SK-N-SH treated with all-trans-retinoic acid at 6 μM for 48 hours (cell line): ENCODE measurements around the gene LMNTD2.

Experiments
- BACH2 ChIP-seq: fragments of 250-450 bp; sonication (Bioruptor Pico); IDR thresholded peaks from 2 replicates; pipeline ENCODE4 v1.9.0; 2021; ENCODE audit warnings: mild to moderate bottlenecking, borderline replicate concordance
- CREB5 ChIP-seq: fragments of 250-450 bp; sonication (Bioruptor Pico); IDR thresholded peaks from 2 replicates; pipeline ENCODE4 v1.5.1; 2020; ENCODE audit warnings: low read depth, mild to moderate bottlenecking, moderate library complexity
- OSR1 ChIP-seq: fragments of 250-450 bp; sonication (Bioruptor Pico); IDR thresholded peaks from 2 replicates; pipeline ENCODE4 v1.8.0; 2022; ENCODE audit warnings: moderate library complexity, mild to moderate bottlenecking, inconsistent platforms
- PATZ1 ChIP-seq: fragments of 250-450 bp; sonication (Bioruptor Pico); IDR thresholded peaks from 2 replicates; pipeline ENCODE4 v1.8.0; 2020; ENCODE audit warnings: mild to moderate bottlenecking, moderate library complexity, borderline replicate concordance
- PPARA ChIP-seq: fragments of 250-450 bp; sonication (Bioruptor Pico); IDR thresholded peaks from 2 replicates; pipeline ENCODE4 v1.5.0; 2020; ENCODE audit warnings: mild to moderate bottlenecking, borderline replicate concordance
- TCF4 ChIP-seq: fragments of 250-450 bp; sonication (Bioruptor Pico); IDR thresholded peaks from 2 replicates; pipeline ENCODE4 v1.8.0; 2021; ENCODE audit warnings: mild to moderate bottlenecking, moderate library complexity, borderline replicate concordance
- ZNF565 ChIP-seq: fragments of 450-650 bp; formaldehyde crosslinking; conservative IDR thresholded peaks from 2 replicates; pipeline ENCODE4 v1.5.0; 2020; ENCODE audit warnings: low read depth, mild to moderate bottlenecking, moderate library complexity
- ZNF70 ChIP-seq: fragments of 450-650 bp; formaldehyde crosslinking; IDR thresholded peaks from 2 replicates; pipeline ENCODE4 v1.5.0; 2020; ENCODE audit warnings: mild to moderate bottlenecking, moderate library complexity

- TF ChIP-seq OSR1 (CRISPR knock-in tag) (no peak), BACH2 (CRISPR knock-in tag) (no peak), PPARA (no peak), PATZ1 (CRISPR knock-in tag) (no peak), ZNF565 (CRISPR knock-in tag) (no peak), ZNF70 (CRISPR knock-in tag) (no peak), TCF4 (CRISPR knock-in tag) (no peak), CREB5 (CRISPR knock-in tag) (no peak)
Measured at GRCh38 chr11:575996-576768, 15.6 kb upstream of the LMNTD2 start, which contains the start of gene PHRF1.
